Muscle of leg (tissue), 11 donors: ENCODE data around the gene SMIM44. TPM values are rescaled to one million over a fixed set of nuclear protein-coding genes. Genes with fewer than 3 reads are reported as not detected.

Source experiments
- DNase-seq: peaks from one replicate; pipeline ENCODE4 v3.0.0; 2013
- H3K27ac ChIP-seq: one replicate; pipeline ENCODE4 v1.5.1; 2013; ENCODE audit warnings: mild to moderate bottlenecking, low read length, control low read depth
- H3K27me3 ChIP-seq: one replicate; pipeline ENCODE4 v1.6.1; 2013; ENCODE audit warnings: low read length; ENCODE audit not compliant: control insufficient read depth, insufficient read depth
- H3K36me3 ChIP-seq: one replicate; pipeline ENCODE4 v1.6.1; 2013; ENCODE audit warnings: low read length; ENCODE audit not compliant: control insufficient read depth, insufficient read depth
- H3K4me1 ChIP-seq: one replicate; pipeline ENCODE4 v1.6.1; 2013; ENCODE audit warnings: low read length; ENCODE audit not compliant: control insufficient read depth, insufficient read depth
- H3K4me3 ChIP-seq: one replicate; pipeline ENCODE4 v1.5.1; 2013; ENCODE audit warnings: low read length, control low read depth
- H3K9me3 ChIP-seq: replicated peaks from 2 replicates; pipeline ENCODE4 v1.6.1; 2013; ENCODE audit warnings: low read depth, low read length; ENCODE audit not compliant: control insufficient read depth
- WGBS: methylation state at CpG from one replicate; pipeline ENCODE4 v1.1.5; 2013; ENCODE audit warnings: missing lambda C conversion rate; ENCODE audit not compliant: insufficient coverage; 5-methylcytosine and 5-hydroxymethylcytosine counted together
- polyA plus RNA-seq, 8 donors: library from polyadenylated mRNA; unstranded; fragments of 120-200 nt; gene quantifications; one replicate each; pipeline versions ENCODE4 v1.2.1 to v1.2.3, GENCODE V29; 2013; ENCODE audit warnings: inconsistent platforms in 1 of 8, low replicate concordance in 1 of 8; ENCODE audit not compliant: insufficient read length in 8 of 8, insufficient read depth in 1 of 8
- total RNA-seq: library from RNA; stranded (reverse); fragments of 120-200 nt; gene quantifications from one replicate; pipeline ENCODE4 v1.2.4, GENCODE V29; 2013

The SMIM44 gene
- total and polyA plus RNA-seq, 9 donors: not detected

GRCh38 chr19:3476830-3477229, 6.4 kb downstream of the SMIM44 start:
- 87% methylated on average over 2 of the region's 2 CpGs for WGBS
- peaks cover 43% of the 10 kb centered on the region for H3K27me3 ChIP-seq
- H3K27ac ChIP-seq: no peak overlapping the region
- H3K4me1 ChIP-seq: peaks cover 2% of the 10 kb centered on the region
- H3K36me3 ChIP-seq: no peaks in the 10 kb centered on the region
- H3K9me3 ChIP-seq: no peaks in the 10 kb centered on the region
- DNase-seq: no peak
- no peak overlapping the region for H3K4me3 ChIP-seq

GRCh38 chr19:3475449-3475848, 7.8 kb downstream of the SMIM44 start:
- H3K27ac ChIP-seq: no peak overlapping the region
- H3K4me1 ChIP-seq: peaks cover 2% of the 10 kb centered on the region
- 85% methylated on average over 4 of the region's 4 CpGs for WGBS
- no peaks in the 10 kb centered on the region for H3K9me3 ChIP-seq
- DNase-seq: no peak
- H3K27me3 ChIP-seq: peaks cover 29% of the 10 kb centered on the region
- H3K36me3 ChIP-seq: no peaks in the 10 kb centered on the region
- H3K4me3 ChIP-seq: no peak overlapping the region

GRCh38 chr19:3474614-3475013, 8.6 kb downstream of the SMIM44 start:
- Histone ChIP-seq H3K9me3 (no peaks in the 10 kb centered on the region), H3K27ac (no peak overlapping the region), H3K4me3 (no peak overlapping the region), H3K27me3 (peaks cover 21% of the 10 kb centered on the region), H3K36me3 (no peaks in the 10 kb centered on the region), H3K4me1 (peaks cover 2% of the 10 kb centered on the region)
- DNase-seq: no peak
- 86% methylated on average over 2 of the region's 2 CpGs for WGBS

- peaks cover 15% of the 10 kb centered on the region for H3K27me3 ChIP-seq
- no peaks in the 10 kb centered on the region for H3K9me3 ChIP-seq
- 87% methylated on average over 4 of the region's 8 CpGs for WGBS
- no peak for DNase-seq
- H3K4me1 ChIP-seq: peaks cover 2% of the 10 kb centered on the region
- H3K36me3 ChIP-seq: no peaks in the 10 kb centered on the region
- no peak overlapping the region for H3K4me3 ChIP-seq
- no peak overlapping the region for H3K27ac ChIP-seq
These were observed 9.2 kb downstream of the SMIM44 start for GRCh38 chr19:3474010-3474409.

GRCh38 chr19:3471954-3472655, 11.1 kb downstream of the SMIM44 start:
- 60% methylated on average over 6 of the region's 24 CpGs for WGBS
- no peak for DNase-seq
- H3K9me3 ChIP-seq: peaks cover 5% of the 10 kb centered on the region
- no peak overlapping the region for H3K4me3 ChIP-seq
- H3K27ac ChIP-seq: no peak overlapping the region
- H3K36me3 ChIP-seq: peaks cover 4% of the 10 kb centered on the region
- peaks cover 2% of the 10 kb centered on the region for H3K27me3 ChIP-seq
- H3K4me1 ChIP-seq: peaks cover 2% of the 10 kb centered on the region

GRCh38 chr19:3470500-3471128, 12.6 kb downstream of the SMIM44 start:
- Histone ChIP-seq H3K9me3 (peaks cover 5% of the 10 kb centered on the region), H3K27me3 (peaks cover 2% of the 10 kb centered on the region), H3K4me1 (peaks cover 2% of the 10 kb centered on the region), H3K4me3 (no peak overlapping the region), H3K36me3 (peaks cover 10% of the 10 kb centered on the region), H3K27ac (no peak overlapping the region)
- WGBS: 49% methylated on average over 8 of the region's 11 CpGs
- no peak for DNase-seq

GRCh38 chr19:3469638-3470499, 13.4 kb downstream of the SMIM44 start:
- DNase-seq: no peak
- Histone ChIP-seq H3K36me3 (peaks cover 10% of the 10 kb centered on the region), H3K4me1 (peaks cover 2% of the 10 kb centered on the region), H3K27ac (no peak overlapping the region), H3K9me3 (peaks cover 5% of the 10 kb centered on the region), H3K27me3 (peaks cover 2% of the 10 kb centered on the region), H3K4me3 (no peak overlapping the region)
- WGBS: 45% methylated on average over 9 of the region's 14 CpGs

GRCh38 chr19:3468211-3468610, 15.0 kb downstream of the SMIM44 start:
- Histone ChIP-seq H3K36me3 (peaks cover 17% of the 10 kb centered on the region), H3K27ac (no peak overlapping the region), H3K4me1 (peaks cover 8% of the 10 kb centered on the region), H3K9me3 (peaks cover 5% of the 10 kb centered on the region), H3K4me3 (no peak overlapping the region), H3K27me3 (no peaks in the 10 kb centered on the region)
- WGBS: no CpG with 5 or more reads among the region's 3 CpGs
- DNase-seq: no peak

- WGBS: 95% methylated on average over 6 of the region's 10 CpGs
- Histone ChIP-seq H3K27ac (no peak overlapping the region), H3K27me3 (no peaks in the 10 kb centered on the region), H3K4me1 (peaks cover 13% of the 10 kb centered on the region), H3K4me3 (no peak overlapping the region), H3K9me3 (peaks cover 5% of the 10 kb centered on the region), H3K36me3 (peaks cover 20% of the 10 kb centered on the region)
- no peak for DNase-seq
These were observed 15.6 kb downstream of the SMIM44 start for GRCh38 chr19:3467437-3468198.
